Measurements from ENCODE around the gene CDH10.

The CDH10 gene

DNA sequence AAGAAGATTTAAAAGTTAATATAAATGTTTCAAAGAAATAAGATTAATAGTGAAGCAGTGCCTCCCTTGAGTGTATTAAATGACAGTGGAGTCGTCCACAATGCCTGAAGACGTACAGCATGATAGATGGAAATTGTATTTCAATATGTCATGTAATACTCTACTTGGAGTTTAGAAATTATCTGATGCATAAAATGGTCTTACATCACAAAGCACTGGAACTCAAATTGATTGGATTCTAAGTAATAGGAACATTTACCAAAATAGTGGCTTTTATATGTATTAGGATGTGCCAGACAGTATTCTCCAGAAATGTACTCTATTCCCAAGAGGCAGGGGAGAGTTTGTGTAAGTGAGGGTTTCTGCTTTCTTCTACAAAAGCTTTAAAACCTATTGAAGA, 49.4 kb downstream of the CDH10 start:
- no peak for DNase-seq

DNA sequence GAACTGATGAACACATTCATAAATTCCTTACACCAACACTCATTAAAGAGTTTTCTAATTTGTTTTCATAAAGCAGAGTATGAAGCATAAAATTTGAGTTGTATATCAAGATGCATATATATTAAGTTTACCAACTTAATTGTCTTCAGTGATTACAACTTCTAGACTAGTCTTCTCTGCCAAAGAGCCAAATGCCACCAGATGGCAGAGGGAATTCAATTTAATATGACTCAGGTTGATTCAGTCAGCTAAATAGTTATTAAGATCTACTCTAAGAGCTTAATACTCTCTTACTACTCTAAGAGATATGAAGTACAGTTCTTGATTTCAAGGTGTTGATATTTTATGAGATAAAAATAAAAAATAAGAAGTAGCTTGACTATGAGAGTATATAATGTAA, 53.4 kb downstream of the CDH10 start:
- DNase-seq, result no peak

GRCh38 chr5:24589566-24589965, 55.2 kb downstream of the CDH10 start:
- no peak for DNase-seq

- no peak for DNase-seq
These were observed 59.0 kb downstream of the CDH10 start for GRCh38 chr5:24585751-24586150.

- no peak for DNase-seq
These were observed 73.5 kb downstream of the CDH10 start for GRCh38 chr5:24571302-24571701.

DNA sequence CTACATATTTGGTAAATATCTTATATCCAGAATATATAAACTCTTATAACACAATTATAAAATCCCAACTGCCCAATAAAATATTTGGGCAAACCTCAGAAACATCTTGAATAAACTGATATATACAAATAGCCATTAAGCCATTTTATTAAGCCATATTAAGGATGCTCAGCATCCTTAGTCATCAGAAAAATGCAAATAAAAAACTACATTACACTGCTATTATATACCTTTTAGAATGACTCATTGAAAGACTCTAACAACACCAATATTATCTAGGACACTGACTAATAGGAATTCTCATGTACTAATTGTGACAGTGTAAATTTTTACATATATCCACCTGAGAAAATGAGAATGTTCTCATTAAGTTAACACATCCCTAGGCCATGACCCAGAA, 77.8 kb downstream of the CDH10 start:
- no peak for DNase-seq

- DNase-seq, result no peak
These were observed 89.5 kb downstream of the CDH10 start for GRCh38 chr5:24555229-24555628.

DNA sequence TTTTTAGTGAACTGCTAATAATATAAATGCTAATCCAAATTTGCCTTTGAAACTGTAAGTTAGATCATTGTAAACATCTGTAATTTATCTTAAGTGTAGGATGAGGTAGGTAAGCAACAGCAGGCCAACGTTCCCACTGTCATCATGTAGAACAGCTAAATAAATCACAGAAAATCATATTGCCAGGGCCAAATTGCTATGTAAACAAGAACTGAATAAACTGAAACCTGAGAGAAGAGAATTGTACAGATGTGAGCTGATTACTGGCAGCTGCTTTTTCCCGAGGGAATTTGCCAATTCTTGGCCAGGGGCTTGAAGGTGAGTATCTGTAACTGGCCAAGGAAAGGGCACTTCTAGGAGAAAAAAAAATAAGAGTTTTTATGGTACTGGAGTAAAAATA, 97.6 kb downstream of the CDH10 start:
- peak; percentile 94 for DNase-seq

- DNase-seq, result no peak
These were observed 105.2 kb downstream of the CDH10 start for GRCh38 chr5:24539613-24540012.

DNA sequence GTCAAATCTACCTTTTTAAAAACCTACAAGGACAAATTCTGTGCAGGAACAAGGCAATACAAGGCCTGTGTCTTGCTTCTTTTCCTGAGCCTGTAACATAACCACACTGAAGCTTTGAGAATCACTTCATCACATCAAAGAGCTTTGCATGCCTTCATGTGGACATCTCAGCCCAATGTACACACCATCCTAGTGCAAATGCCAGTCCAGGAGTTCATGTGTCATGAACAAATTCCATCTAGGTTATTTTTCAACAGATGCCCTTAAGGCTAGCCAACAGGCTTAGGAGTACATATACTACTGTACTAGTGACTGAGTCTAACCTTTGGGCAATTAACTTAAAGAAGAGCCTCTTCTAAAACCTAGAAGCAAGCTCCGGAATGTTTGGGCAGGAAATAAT, 106.4 kb downstream of the CDH10 start:
- no peak for DNase-seq

DNA sequence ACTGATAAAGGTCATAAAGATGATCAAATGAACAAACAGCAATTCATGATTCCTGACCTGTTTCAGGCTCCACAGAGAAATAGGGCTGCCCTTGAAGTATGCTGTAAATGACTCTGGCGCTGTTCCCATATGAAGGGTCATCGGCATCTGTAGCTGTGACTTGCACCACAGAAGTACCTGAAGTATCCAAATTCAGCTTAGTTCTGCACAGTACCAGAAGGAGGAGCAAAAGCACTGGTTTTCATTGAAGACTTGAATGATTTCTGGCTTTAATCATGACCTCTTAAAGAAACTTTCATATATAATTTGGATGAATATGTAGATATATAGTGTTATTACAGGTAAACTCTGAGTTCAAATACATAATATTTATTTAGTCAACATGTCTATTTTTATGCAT, 109.1 kb downstream of the CDH10 start:
- peak; percentile 55 for DNase-seq

- DNase-seq, result no peak
These were observed 113.9 kb downstream of the CDH10 start for GRCh38 chr5:24530906-24531305.

DNA sequence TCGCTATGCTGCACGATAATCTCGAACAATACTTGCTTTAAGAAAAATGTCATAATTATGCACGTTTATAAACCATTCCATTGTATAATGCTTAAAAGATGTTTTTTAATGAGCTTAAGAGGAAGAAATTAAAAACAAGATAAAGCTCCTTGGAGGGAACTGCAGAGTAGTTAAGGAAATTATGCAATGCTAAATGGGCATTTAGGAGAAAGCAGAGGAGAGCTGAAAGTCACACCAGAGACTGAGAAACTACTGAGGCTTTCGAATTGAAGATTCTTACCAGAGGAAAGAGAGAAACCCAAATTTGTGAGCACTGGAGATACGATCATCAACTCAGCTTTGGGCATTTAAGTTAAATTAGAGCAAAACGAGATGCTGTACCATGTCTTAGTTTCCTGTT, 119.4 kb downstream of the CDH10 start:
- no peak for DNase-seq

DNA sequence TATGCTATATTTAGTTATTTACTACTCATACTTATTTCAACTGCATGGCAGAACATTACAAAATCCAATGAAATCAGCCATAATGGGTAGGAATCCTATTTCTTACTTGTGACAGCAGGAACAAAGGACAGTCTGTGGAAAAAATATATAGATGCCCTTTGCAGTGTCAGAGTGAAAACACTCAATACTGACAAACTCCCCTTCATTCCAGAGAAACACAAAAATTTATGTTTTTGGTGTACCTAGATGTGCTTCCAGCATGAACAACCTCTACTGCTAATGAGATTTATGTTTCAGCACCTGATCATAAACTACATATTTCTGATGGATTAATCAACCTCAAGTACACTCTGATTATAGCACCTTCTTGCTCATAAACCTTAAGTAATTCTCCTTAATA, 132.4 kb downstream of the CDH10 start:
- DNase-seq, result no peak

- DNase-seq, result no peak
These were observed 134.2 kb downstream of the CDH10 start for GRCh38 chr5:24510523-24510988.

GRCh38 chr5:24509943-24510342, 134.8 kb downstream of the CDH10 start:
- no peak for DNase-seq

DNA sequence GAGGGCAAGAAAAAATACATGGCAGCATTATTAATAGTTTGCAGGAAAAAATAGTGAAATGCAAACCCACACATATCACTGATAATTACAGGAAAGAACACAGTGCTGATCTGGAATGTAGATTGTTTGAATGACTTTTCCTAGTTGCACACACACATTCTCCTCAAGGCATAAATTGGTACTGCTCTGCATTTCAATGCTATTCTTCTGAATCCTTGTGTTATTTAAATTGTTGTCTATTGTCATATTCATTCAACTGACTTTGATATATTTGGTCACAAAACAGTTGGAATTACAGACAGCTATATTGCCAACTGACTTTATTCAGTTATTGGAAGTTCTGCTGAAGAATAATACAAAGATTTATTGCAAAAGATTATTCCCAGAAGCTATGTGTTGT, 139.5 kb downstream of the CDH10 start:
- DNase-seq, result no peak

DNA sequence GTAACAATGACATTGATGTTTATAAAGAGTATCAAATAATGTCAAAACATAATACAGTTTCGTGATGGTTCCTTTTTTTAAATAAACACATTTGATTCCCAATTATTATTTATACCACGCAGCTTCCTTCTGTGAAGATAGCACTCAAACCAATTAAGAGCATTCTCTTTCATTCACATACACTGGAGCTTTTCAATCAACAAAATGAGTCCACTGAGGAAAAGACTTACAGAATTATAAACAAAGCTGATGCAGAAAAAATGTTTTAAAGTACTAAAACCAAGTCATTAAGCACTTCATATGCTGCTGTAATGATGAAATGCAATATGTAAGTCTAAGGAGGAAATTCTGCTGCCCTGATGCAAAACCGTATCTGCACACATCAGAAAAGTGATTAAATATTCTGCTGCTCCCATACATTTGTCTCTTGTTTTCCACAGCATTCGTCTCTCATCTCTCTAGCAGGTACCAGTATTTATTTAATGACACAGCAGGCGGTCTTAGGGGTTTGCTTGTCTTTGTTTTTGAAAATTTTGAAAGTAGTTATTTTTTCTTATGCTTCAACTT, 147.1 kb downstream of the CDH10 start:
- no peak for DNase-seq

DNA sequence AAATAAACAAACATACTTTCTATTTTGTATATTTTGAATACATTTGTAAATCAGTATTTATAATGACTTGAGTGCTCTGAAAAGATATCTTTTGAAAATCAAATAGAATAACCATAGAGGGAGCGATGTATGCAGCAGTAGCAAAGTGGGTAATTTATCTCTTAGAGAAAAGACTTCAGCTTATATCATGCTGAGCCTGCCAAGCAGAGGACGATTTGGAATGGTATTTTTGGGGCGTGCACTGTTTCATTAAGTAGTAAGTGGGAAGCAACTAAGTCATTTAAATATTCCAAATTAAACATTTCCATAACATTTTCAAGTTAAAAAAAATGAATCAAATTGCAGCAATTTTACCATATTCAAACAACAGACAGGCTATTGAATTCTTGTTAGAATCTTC, 147.6 kb downstream of the CDH10 start:
- no peak for DNase-seq

- no peak for DNase-seq
These were observed 148.5 kb downstream of the CDH10 start for GRCh38 chr5:24496268-24496667.

DNA sequence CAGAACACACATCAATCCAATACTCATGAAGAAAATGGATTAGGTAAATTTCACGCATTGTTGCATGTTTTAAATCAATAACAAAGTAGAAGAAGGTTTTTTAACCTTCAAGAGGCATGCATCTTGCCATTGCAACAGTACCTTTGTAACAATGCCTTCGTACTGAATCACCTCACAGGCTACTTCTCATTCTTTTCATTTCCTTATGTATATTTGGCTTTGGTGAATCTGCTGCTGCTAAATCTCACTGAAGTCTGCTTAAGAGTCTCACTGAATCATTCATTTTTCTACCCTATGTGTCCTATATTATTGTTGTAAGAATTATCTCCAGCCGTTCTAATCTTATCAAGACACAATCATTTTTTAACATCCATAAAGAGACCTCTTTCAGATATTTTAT, 152.5 kb downstream of the CDH10 start:
- no peak for DNase-seq

DNA sequence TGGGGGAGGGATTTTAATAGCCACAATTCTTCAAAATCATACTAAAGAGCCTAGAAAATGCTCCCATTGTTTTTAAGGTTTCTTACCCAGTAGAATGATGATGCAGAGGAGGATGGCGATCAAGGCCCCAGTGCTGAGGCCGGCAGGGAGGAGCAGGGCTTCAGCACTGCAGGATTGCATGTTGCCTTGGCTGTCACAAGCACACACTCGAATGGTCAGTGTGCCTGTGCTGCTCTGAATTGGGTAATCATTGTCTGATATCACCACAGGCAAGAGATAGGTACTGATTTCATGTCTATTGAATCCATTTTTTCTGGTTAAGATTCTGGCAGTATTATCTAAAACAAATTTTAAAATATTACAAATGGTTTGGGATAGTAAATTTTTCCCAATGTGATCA, 153.3 kb downstream of the CDH10 start:
- no peak for DNase-seq

- no peak for DNase-seq
These were observed 157.2 kb downstream of the CDH10 start for GRCh38 chr5:24487368-24488229.

GRCh38 chr5:24480952-24481351, 163.8 kb downstream of the CDH10 start:
- DNase-seq, result no peak

DNA sequence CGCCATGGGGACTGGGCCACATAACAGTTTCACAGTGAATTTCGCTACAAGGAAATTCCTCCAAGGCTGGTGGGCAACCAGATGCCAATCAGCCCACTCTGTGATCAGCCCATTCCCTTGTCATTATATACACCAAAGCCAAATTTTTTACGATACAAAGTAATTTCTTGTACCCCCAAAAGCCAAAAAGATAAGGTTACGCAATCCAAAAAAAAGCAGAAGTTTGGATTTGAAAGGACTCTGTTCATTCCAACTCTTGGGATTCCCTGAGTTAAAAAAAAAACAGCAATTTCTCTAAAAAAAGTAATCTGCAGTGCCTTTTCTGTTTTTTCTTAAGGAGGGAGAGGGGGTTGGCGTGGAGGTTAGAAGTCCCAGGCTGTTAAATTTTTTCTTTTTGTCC, 166.8 kb downstream of the CDH10 start:
- no peak for DNase-seq
